ENCODE data around the gene MAML3. TPM values are rescaled to one million over a fixed set of nuclear protein-coding genes. Genes with fewer than 3 reads are reported as not detected.

Gene MAML3
- total RNA-seq, 2 experiments from 2014 or later = 2.0 to 2.4 TPM

GRCh38 chr4:139825523-139826014 is 328.4 kb downstream of the MAML3 start:
- ATAC-seq (no peak), DNase-seq (no peak)
- Mint-ChIP-seq H3K9me3 (no peaks in the 10 kb centered on the region), H3K4me3 (no peak overlapping the region), H3K27me3 (no peaks in the 10 kb centered on the region), H3K36me3 (ENCODE audit: low read depth) (no peaks in the 10 kb centered on the region), H3K4me1 (ENCODE audit: low read depth) (no peaks in the 10 kb centered on the region), H3K27ac (no peak overlapping the region)
- no peak for TF ChIP-seq CTCF (IDR thresholded peaks at IDR 0.05)
- ChIA-PET POLR2A (interaction anchor here (1.0 kb wide), 1 partner anchor 46 kb away, joined by 3 read pairs; no protein-coding TSS in a partner anchor), CTCF (no interaction called here)
- intact Hi-C loops (cut with micrococcal nuclease) = no loop called here

- no peak for ATAC-seq
- no peaks in the 10 kb centered on the region for H3K4me1 Mint-ChIP-seq (ENCODE audit: low read depth)
- H3K4me3 Mint-ChIP-seq = no peak overlapping the region
- ChIA-PET CTCF (no interaction called here), POLR2A (no interaction called here)
- DNase-seq = no peak
- no peaks in the 10 kb centered on the region for H3K36me3 Mint-ChIP-seq (ENCODE audit: low read depth)
- H3K27me3 Mint-ChIP-seq = no peaks in the 10 kb centered on the region
- intact Hi-C loops (cut with micrococcal nuclease) = no loop called here
- no peak for TF ChIP-seq CTCF (IDR thresholded peaks at IDR 0.05)
- no peak overlapping the region for H3K27ac Mint-ChIP-seq
- H3K9me3 Mint-ChIP-seq = no peaks in the 10 kb centered on the region
Measured at GRCh38 chr4:139824882-139825522, 329.0 kb downstream of the MAML3 start.

- intact Hi-C loops (cut with micrococcal nuclease) = no loop called here
- TF ChIP-seq CTCF (IDR thresholded peaks at IDR 0.05) = no peak
- no peak for ATAC-seq
- Mint-ChIP-seq H3K9me3 (no peaks in the 10 kb centered on the region), H3K4me3 (no peak overlapping the region), H3K27me3 (no peaks in the 10 kb centered on the region), H3K4me1 (ENCODE audit: low read depth) (no peaks in the 10 kb centered on the region), H3K27ac (no peak overlapping the region), H3K36me3 (ENCODE audit: low read depth) (no peaks in the 10 kb centered on the region)
- ChIA-PET CTCF (no interaction called here), POLR2A (no interaction called here)
- no peak for DNase-seq
Measured at GRCh38 chr4:139823746-139824145, 330.2 kb downstream of the MAML3 start.

- intact Hi-C loops (cut with micrococcal nuclease) = no loop called here
- Mint-ChIP-seq H3K4me1 (ENCODE audit: low read depth) (no peaks in the 10 kb centered on the region), H3K27ac (no peak overlapping the region), H3K9me3 (no peaks in the 10 kb centered on the region), H3K36me3 (ENCODE audit: low read depth) (no peaks in the 10 kb centered on the region), H3K27me3 (no peaks in the 10 kb centered on the region), H3K4me3 (no peak overlapping the region)
- ChIA-PET POLR2A (no interaction called here), CTCF (no interaction called here)
- DNase-seq (no peak), ATAC-seq (no peak)
- TF ChIP-seq CTCF (IDR thresholded peaks at IDR 0.05) = no peak
Measured at GRCh38 chr4:139823345-139823744, 330.6 kb downstream of the MAML3 start.

GRCh38 chr4:139822391-139822790 is 331.6 kb downstream of the MAML3 start:
- H3K27ac Mint-ChIP-seq = no peak overlapping the region
- ChIA-PET CTCF (no interaction called here), POLR2A (interaction anchor here (0.6 kb wide), 1 partner anchor 553 kb away, joined by 4 read pairs; no protein-coding TSS in a partner anchor)
- no peaks in the 10 kb centered on the region for H3K27me3 Mint-ChIP-seq
- no peak for ATAC-seq
- H3K4me1 Mint-ChIP-seq (ENCODE audit: low read depth) = no peaks in the 10 kb centered on the region
- no peaks in the 10 kb centered on the region for H3K36me3 Mint-ChIP-seq (ENCODE audit: low read depth)
- H3K9me3 Mint-ChIP-seq = no peaks in the 10 kb centered on the region
- no peak for TF ChIP-seq CTCF (IDR thresholded peaks at IDR 0.05)
- no peak for DNase-seq
- H3K4me3 Mint-ChIP-seq = no peak overlapping the region
- intact Hi-C loops (cut with micrococcal nuclease) = no loop called here

All from activated CD8-positive, alpha-beta T cell treated with anti-CD3 and anti-CD28 coated beads for 36 hours (primary cell).